DMS 273 treated with DMSO at 0.1 percent for 48 hours (cell line): ENCODE measurements around the gene CD247.

Source experiments
- DNase-seq: peaks from one replicate; lab custom pipeline; 2025; lab: John Stamatoyannopoulos, UW

CD247 gene

GRCh38 chr1:167542109-167543032 lies 24.0 kb upstream of the CD247 start:
- DNase-seq: no peak

- DNase-seq: no peak
Observed at GRCh38 chr1:167541610-167542009, 23.3 kb upstream of the CD247 start.

GRCh38 chr1:167541003-167541402 lies 22.7 kb upstream of the CD247 start:
- DNase-seq: no peak

GRCh38 chr1:167538657-167539056 lies 20.3 kb upstream of the CD247 start:
- no peak for DNase-seq

- no peak for DNase-seq
Observed at GRCh38 chr1:167533851-167534300, 15.5 kb upstream of the CD247 start.

GRCh38 chr1:167532964-167533824 lies 14.9 kb upstream of the CD247 start:
- DNase-seq: no peak

GRCh38 chr1:167532375-167532774 lies 14.0 kb upstream of the CD247 start:
- no peak for DNase-seq

- DNase-seq: peak; percentile 74
Observed at GRCh38 chr1:167529829-167530474, 11.6 kb upstream of the CD247 start.

GRCh38 chr1:167528057-167528728 lies 9.9 kb upstream of the CD247 start:
- DNase-seq: no peak

- no peak for DNase-seq
Observed at GRCh38 chr1:167526667-167527383, 8.5 kb upstream of the CD247 start.

- no peak for DNase-seq
Observed at GRCh38 chr1:167524651-167525050, 6.3 kb upstream of the CD247 start.

- no peak for DNase-seq
Observed at GRCh38 chr1:167522246-167522645, 3.9 kb upstream of the CD247 start.

GRCh38 chr1:167520711-167521206 lies 2.4 kb upstream of the CD247 start:
- DNase-seq: no peak

GRCh38 chr1:167517535-167518330 lies 596 bp downstream of the CD247 start:
- no peak for DNase-seq

- DNase-seq: no peak
Observed at GRCh38 chr1:167516404-167517388, 1.6 kb downstream of the CD247 start.

GRCh38 chr1:167515893-167516321 lies 2.4 kb downstream of the CD247 start:
- no peak for DNase-seq

GRCh38 chr1:167515461-167515860 lies 2.9 kb downstream of the CD247 start:
- DNase-seq: no peak

- DNase-seq: no peak
Observed at GRCh38 chr1:167514288-167514687, 4.0 kb downstream of the CD247 start.
